DMS153 (cell line): ENCODE data around the gene GTPBP2.

Experiments
- DNase-seq: peaks from one replicate; lab custom pipeline; 2025; lab: John Stamatoyannopoulos, UW

The GTPBP2 gene

GRCh38 chr6:43575772-43576551 is 53.1 kb downstream of the GTPBP2 start, which contains the start of the genes POLH and XPO5:
Gene POLH (plus strand): TSS chr6:43576185. CDS start chr6:43582320, 6,135 bp downstream.
Gene XPO5 (minus strand): TSS chr6:43576038. CDS start chr6:43575864, 174 bp downstream.
- DNase-seq = peak; percentile 85

GRCh38 chr6:43575105-43575771 is 53.8 kb downstream of the GTPBP2 start:
- DNase-seq = no peak

- DNase-seq = no peak
Observed at GRCh38 chr6:43572015-43572414, 57.0 kb downstream of the GTPBP2 start.

GRCh38 chr6:43570876-43571441 is 58.1 kb downstream of the GTPBP2 start:
- DNase-seq = no peak
